GM12864 (cell line): ENCODE measurements around the gene SH3PXD2A.

Experiments used
- DNase-seq: peaks from one replicate; pipeline ENCODE4 v3.0.0-alpha.2; 2011; ENCODE audit warnings: low read depth
- H3K4me3 ChIP-seq: 2 replicates; pipeline ENCODE4 v1.5.1; 2011; ENCODE audit warnings: mild to moderate bottlenecking, low read depth, low read length, control low read depth
- CTCF ChIP-seq: IDR thresholded peaks from 2 replicates; pipeline ENCODE4 v1.5.1; 2011; ENCODE audit warnings: low read depth, mild to moderate bottlenecking, moderate library complexity, low read length, control low read depth, inconsistent platforms; ENCODE audit errors: missing control alignments

SH3PXD2A gene

GRCh38 chr10:103641326-103641725, 214.1 kb downstream of the SH3PXD2A start:
- no peak overlapping the region for H3K4me3 ChIP-seq
- no peak for TF ChIP-seq CTCF
- DNase-seq: no peak

DNA sequence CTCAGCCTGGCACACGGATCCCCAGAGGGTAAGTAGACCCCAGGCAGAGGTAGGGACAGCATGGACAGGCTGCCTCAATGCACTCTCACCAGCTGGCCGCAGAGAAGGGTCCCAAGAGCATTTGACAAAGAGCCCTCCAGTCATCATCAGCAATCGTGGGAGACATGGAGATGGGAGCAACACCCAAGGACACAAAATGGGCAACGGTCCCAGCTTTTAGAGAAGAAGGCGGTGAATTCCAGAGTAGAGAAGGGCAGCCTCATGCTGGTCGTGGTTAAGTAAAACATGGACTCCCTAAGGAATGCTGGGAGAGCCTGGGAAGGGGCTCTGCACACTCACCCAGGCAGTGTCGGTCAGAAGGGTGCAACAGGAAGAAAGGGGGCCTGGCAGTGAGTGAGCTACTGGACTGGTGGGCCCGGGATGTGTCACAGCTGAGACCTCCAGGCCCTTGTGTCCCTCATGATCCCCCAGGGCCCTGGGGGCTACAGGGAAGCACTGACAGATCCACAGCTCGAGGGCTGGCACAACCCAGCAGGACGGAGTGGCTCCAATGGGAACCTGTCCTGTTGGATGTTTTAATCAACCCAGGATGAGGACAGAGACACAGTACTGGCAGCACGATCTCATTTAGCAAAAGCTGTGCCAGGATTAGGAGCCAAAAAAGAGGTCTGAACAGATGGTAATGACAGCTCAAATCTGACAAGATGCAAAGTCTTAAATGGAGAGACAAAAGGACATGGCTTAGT, 214.8 kb downstream of the SH3PXD2A start:
- no peak for TF ChIP-seq CTCF
- DNase-seq: no peak
- no peak overlapping the region for H3K4me3 ChIP-seq

DNA sequence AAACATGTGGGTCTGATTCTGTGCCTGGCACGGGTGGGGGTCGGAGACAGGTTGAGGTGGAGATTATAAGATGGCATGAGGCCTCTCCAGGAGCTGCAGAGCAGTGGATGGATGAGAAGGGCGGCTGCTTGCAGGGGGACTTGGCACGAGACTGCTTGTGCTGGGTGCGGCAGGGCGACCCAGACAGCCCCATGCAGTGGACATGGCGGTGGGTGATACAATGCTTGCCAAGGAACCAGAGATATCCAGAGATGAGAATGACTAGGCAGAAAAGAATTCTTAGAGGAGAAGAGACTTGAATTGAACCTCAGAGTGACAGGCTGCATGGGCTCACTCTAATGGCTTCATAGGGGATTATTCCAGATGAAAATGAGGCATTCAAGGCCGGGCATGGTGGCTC, 216.4 kb downstream of the SH3PXD2A start:
- no peak for DNase-seq
- TF ChIP-seq CTCF: no peak
- no peak overlapping the region for H3K4me3 ChIP-seq

GRCh38 chr10:103637927-103638557, 217.3 kb downstream of the SH3PXD2A start:
- no peak for TF ChIP-seq CTCF
- DNase-seq: no peak
- H3K4me3 ChIP-seq: no peak overlapping the region

DNA sequence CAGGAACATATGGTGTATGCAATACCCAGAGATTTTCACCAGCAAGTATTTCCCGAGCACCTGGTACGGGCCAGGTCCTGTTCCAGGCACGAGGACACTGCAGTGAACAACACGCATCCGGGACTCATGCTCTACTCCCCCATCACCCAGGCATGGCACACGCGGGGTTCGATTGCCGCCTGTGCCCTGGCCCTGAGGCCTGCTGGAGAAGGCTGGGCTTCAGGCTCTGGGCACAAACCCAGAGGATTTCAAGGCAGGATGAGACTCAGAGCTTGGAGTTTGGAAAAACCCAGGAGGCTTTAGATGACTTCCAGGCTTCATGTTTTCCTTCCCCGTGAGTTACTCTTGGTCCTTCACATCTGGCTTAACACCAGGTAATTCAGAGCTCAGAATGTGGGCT, 218.4 kb downstream of the SH3PXD2A start:
- no peak for TF ChIP-seq CTCF
- no peak overlapping the region for H3K4me3 ChIP-seq
- no peak for DNase-seq

- DNase-seq: no peak
- TF ChIP-seq CTCF: no peak
- H3K4me3 ChIP-seq: no peak overlapping the region
These were observed 218.9 kb downstream of the SH3PXD2A start for GRCh38 chr10:103636492-103636891.

GRCh38 chr10:103635580-103635979, 219.8 kb downstream of the SH3PXD2A start:
- TF ChIP-seq CTCF: no peak
- no peak overlapping the region for H3K4me3 ChIP-seq
- no peak for DNase-seq
